HG02840 (cell line): Measurements from ENCODE around the gene RUVBL2.

Source experiments
- ATAC-seq: cut with Tn5 transposase; IDR thresholded peaks from one replicate; pipeline ENCODE4 v1.9.1; 2021; ENCODE audit warnings: mild to moderate bottlenecking, moderate library complexity, moderate number of reproducible peaks; ENCODE audit not compliant: unreplicated experiment, low FRiP score

Gene RUVBL2

DNA sequence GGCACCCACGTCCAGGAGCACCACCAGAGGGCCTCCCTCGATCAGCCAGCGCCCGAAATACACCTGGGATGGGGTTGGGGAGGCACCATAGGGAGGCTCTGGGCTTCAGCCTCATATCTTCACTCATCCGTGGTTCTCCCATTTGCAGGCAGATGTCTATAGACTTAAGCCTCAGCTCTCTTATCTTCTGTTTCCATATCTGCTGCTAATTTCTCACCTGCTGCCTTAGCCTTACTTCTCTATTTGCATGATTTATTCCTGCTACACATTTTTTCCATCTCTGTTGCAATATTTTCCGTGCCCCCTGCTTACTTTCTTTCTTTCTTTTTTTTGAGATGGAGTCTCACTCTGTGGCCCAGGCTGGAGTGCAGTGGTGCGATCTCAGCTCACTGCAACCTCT, 6.4 kb upstream of the RUVBL2 start:
- ATAC-seq: no peak

DNA sequence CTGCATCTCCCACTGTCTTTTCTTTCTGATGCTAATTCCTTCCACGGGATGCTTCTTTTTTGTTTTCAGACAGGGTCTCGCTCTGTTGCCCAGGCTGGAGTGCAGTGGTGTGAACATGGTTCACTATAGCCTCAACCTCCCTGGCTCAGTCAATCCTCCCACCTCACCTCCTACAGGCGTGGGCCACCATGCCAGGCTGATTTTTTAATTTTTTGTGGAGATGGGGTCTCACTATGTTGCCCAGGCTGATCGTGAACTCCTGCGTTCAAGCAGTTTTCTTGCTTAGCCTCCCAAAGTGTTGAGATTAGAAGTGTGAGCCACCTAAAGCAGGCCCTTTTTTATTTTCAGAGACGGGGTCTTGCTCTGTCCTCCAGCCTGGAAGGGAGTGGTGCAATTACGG, 5.4 kb upstream of the RUVBL2 start:
- no peak for ATAC-seq

DNA sequence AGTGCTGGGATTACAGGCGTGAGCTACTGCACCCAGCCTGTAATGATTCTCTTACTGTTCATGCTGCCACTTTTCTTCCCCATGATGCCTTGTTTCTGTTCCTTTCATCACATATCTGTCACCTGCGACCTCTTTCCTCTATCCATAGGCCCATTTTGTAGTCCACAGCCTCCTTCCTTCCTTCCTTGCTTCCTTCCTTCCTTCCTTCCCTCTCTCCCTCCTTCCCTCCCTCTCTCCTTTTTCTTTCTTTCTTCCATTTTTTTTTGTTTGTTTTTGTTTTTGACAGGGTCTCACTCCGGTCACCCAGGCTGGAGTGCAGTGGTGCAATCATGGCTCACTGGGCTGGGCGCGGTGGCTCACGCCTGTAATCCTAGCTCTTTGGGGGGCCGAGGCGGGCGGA, 4.8 kb upstream of the RUVBL2 start:
- ATAC-seq: no peak

DNA sequence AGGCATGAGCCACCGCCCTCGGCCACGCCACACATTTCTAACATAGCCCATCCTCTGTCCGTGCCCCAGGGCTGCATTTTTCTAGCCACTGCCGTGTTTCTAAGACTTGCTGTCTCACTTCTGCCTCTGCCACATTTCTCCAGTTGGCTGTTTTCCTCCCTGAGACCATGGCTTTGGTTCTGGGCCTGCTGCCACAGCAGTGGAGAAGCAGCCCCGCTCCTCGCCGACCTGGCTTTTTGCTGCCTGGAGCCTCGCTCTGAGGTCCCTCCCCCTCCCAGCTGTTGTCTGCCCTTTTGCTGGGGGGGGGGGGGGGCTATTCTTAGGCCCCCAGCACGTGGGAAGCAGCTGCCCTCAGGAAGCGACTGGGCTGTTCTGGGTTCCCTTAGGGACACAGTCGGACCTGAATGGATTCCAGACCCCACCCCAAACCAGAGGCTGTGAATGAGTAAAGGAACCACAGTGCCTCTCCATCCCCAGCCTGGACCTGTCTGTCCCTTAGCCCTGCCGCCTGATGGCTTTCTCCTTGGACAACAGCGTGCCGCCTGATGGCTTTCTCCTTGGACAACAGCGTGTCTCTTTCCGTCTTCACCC, 3.9 kb upstream of the RUVBL2 start:
- no peak for ATAC-seq

DNA sequence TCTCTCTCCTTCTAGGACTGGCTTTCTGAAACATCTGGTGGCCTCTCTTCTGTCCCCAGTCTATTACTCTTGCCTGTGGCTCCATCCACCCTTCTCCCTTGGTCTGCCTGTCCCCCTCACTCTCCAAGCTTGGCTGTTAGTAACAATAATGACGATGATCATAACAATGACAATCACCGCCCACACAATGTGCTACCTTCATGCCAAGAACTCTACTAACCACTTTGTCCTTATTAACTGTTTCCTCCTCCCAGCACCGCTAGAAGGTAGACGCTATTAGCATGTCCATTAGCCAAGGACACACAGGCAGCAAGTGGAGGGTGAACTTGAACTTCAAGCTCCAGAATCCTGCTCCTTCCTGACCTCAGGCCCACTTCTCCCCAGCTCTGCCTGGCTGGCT, 3.3 kb upstream of the RUVBL2 start:
- ATAC-seq: no peak

DNA sequence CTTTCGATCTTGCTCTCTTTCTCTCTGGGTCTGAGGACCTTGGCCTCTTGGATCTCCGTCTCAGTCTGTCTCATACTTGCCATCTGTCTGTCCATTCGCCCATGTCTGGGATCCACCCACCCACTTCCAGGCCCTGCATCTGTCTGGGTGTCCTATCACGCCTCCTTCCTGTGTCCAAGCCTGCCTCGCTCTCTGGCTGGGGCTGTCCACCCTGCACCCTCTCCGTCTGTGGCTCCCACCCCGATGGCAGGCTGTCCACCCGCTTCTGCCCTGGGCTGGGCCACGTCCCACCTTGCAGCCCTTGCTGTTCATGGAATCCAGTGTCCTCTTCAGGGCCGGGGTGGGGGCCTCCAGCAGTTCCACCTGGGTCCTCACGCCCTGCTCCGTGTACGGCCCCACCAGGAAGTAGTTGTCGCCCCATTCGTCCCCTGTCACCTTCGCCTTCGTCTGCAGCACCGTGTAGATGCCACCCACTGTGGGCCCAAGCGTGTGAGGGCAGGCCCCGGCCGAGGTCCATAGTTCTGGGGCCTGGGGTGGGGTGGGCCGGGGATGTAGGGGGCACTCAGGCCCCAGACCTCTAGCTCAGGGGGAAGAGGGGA, 2.6 kb upstream of the RUVBL2 start:
- no peak for ATAC-seq

DNA sequence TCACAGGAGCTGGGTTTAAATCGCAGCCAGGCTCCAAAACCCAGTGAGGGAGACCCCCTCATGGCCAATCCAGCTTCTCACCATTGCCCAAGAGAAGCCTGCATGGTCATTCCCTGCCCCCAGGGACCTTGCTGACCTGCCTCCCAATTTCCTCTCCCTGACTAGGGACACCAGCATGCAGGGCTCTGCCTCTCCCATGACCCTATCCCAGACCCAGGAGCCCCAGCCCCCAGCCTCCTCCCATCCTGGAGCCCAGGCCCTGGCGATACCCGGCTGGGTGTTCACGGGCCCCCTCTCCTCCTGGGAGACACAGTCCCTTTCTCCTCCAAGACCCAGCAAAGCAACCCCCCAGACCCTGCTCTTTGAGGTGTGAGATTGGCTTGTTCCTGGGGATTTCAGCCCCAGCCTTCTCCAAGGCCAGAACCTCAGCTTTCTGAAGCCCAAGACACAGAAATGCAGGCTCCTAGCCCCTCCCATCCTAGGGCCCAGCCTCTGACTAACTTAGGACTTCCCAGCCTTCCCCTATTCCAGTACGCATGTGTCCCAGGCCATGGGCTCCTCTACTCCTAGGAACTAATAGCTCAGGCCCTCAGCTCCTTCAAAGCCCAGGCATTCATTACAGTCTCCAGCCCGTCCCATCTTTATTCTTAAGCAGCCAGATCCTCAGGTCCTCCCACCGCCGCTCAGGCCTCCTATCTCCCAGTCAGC, 1.7 kb upstream of the RUVBL2 start:
- no peak for ATAC-seq

DNA sequence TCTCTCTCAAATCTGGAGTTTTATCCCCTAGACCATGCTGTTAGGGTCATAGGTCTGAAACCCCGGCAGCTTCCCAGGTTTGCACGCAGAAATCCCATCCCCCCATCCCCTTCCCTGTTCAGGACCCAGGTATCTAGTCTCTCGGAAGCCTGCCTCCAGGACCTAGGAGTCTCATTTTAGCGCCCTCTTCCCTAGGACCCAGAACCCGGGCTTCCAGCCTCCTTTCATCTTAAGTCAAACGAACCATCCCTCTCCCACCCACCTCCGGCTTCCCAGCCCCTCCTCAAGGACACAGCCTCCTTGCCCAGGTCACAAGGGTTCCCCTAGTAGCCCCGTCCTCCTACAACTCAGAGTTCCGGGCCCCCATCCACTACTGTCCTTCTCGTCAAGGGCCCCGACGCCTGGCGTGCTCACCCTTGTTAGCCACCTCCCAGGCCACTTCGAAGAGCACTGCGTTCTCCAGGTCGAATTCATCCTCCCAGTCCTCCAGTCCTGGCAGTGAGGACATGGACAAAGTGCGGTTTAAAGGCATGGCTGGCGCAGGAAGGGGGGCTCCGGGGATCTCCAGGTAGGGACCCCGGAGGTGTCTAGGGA, 1.0 kb upstream of the RUVBL2 start:
- ATAC-seq: peak; percentile 8

DNA sequence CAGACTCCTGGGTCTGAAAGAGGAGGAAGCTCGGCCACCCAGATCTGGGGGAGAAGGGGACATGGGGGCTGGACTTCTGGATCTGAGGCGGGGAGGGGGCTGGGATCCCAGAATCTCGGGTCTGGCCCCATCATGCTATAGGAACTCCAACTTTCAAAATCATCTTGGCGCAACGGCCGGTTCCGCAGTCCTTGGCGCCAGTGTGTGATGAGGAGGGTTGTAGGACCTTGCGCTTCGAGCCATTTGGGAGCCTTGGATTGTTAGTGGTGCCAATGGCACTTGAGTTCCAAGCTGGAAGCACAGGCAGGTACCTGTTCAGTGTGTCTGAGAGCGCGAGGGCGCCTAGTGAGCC, 324 bp downstream of the RUVBL2 start:
- no peak for ATAC-seq

DNA sequence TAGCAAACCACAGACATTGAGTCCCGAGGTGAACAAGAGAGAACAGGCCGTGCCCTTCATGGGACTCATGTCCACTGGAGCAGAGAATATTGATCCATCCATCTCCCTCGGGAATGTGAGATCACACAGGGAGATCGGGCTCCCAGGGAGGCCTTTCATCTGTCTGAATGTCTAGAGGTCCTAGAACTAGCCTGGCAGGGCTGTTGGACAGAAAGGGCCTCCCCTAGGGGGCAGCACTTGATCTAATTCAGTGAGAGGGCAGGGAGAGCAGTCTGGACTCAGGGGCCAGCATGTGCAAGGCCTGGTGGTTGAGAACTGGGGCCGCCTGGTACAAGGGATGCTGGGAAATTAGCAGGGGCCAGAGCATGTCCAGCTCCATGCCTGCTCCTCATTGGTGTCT, 4.3 kb downstream of the RUVBL2 start:
- no peak for ATAC-seq

DNA sequence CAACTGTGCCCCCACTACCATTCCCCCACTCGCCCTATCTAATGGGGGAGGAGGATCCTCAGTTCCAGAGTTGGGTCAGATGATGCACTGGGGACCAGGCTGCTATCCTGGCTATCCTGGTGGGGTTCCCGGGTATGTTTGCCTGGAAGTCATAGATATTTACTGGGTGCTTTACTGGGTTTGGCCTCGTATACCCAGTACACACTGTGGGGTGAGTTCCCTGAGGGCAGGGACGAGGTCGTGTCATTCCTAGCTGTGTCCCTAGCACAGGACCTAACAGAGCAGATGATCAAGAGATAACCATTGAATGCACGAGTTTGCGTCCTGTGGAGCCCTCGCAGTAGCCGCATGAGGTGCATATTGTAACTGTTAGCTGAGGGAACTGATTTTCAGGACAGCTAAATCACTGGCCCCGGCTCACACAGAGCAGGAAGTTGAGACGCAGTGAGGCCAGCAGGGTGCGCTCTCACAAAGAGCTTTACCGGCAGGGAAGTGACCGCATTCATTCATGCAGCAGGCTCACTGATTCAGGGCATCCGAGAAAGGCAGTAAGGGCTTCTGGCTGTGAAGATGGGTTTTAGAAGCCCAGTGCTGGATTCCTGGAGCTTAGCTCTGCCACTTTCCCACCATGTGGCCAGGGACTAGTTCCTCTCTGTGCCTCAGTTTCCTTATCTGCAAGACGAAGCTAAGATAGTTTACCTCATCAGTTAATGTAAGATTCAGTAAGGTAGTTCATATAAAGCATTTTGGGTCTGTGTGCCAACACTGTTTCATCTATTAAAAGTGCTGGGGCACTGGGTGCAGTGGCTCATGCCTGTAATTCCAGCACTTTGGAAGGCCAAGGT, 6.0 kb downstream of the RUVBL2 start:
- no peak for ATAC-seq

DNA sequence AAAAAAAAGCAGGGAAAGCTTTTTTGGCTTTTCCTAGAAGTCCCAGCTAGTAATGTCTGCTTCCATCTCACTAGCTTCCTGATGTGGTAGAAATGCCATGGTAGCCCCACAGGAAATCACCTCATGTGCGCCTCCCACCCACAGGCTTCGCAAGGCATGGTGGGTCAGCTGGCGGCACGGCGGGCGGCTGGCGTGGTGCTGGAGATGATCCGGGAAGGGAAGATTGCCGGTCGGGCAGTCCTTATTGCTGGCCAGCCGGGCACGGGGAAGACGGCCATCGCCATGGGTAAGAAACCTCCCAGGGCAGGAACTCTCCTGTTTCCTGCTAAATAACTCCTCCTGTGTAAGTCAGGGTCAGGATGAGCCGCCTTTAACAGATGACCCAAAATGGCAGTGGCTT, 10.4 kb downstream of the RUVBL2 start:
- no peak for ATAC-seq

DNA sequence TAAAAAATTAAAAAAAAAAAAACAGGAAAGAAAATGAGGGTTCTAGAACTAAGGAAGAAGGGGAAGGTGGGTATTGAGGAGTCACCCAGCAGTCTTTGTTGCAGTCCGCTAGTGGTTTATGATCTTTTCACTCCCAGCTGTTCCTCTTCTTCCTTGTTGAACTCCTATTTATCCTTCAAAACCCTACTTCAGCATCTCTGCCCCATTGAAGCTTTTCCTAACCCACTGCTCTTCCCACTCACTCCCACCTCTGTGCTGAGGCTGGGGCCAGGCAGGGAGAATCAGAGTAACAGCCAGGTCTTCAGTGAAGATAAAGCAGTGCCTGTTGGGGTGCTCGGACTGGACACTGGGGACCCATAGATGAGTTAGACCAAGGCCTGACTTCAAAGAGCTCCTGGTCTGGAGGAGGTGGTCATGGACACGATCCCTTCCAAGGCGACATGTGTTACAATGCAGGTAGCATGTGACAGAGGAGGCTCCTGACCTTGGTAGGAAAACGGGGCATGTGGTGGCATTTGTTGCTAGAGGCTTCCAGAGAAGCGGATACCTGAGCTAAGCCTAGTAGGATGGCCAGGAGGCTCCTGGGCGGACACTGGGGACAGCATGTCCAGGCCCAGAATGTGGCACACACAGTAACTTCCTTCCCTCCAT, 11.4 kb downstream of the RUVBL2 start:
- no peak for ATAC-seq

DNA sequence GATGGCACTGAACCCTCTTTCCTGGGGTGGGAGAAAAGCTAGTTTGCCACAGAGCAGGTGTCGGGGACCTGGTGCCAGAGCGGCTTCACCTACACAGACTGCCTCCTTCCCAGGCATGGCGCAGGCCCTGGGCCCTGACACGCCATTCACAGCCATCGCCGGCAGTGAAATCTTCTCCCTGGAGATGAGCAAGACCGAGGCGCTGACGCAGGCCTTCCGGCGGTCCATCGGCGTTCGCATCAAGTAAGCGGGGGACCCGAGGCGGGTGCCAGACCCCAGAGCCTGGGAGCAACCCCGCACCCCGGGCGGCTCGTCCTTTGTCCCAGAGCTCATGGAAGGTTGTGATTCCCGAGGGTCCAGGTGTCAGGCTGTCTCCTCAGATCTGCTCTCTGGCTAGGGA, 13.2 kb downstream of the RUVBL2 start:
- no peak for ATAC-seq

DNA sequence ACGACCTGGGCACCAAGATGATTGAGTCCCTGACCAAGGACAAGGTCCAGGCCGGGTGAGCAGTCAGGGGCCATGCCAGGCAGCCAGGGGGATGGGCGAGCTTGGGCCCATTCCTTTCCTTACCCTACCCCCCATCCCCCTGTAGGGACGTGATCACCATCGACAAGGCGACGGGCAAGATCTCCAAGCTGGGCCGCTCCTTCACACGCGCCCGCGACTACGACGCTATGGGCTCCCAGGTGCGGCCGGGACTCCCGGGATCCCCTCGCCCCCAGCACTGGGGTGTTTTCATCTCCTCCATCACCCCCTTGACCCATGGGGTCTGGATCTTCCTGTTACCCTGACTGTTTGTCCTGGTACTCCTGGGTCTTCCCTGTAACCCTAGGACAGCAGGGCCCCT, 16.1 kb downstream of the RUVBL2 start:
- ATAC-seq: no peak

DNA sequence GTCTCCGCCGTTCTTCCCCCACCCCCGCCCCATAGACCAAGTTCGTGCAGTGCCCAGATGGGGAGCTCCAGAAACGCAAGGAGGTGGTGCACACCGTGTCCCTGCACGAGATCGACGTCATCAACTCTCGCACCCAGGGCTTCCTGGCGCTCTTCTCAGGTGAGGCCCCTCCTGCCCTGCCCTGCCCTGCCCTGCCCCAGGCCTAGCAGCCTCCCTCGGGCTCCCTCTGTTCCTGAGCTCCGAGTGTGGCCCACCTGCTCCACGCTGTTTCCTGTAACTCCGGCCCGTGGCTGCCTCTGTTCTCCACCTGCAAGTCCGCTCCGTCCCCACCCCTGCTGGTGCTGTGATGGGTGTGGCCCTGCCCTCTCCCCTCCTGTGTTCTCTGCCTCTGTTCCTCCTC, 16.8 kb downstream of the RUVBL2 start:
- no peak for ATAC-seq

DNA sequence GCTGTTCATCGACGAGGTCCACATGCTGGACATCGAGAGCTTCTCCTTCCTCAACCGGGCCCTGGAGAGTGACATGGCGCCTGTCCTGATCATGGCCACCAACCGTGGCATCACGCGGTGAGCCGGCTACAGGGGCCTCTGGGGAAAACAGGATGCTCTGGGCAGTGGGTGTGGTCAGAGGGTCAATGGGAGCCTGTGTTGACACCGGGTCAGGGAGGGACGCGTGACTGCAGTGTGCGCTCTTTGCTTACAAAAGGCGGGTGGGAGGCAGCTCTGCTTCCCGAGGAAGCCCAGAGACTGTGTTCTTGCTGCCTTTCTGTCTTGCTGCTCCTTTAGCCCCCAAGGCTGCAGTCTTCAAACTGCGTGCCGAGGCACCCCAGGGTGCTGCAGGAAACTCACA, 17.5 kb downstream of the RUVBL2 start:
- no peak for ATAC-seq

DNA sequence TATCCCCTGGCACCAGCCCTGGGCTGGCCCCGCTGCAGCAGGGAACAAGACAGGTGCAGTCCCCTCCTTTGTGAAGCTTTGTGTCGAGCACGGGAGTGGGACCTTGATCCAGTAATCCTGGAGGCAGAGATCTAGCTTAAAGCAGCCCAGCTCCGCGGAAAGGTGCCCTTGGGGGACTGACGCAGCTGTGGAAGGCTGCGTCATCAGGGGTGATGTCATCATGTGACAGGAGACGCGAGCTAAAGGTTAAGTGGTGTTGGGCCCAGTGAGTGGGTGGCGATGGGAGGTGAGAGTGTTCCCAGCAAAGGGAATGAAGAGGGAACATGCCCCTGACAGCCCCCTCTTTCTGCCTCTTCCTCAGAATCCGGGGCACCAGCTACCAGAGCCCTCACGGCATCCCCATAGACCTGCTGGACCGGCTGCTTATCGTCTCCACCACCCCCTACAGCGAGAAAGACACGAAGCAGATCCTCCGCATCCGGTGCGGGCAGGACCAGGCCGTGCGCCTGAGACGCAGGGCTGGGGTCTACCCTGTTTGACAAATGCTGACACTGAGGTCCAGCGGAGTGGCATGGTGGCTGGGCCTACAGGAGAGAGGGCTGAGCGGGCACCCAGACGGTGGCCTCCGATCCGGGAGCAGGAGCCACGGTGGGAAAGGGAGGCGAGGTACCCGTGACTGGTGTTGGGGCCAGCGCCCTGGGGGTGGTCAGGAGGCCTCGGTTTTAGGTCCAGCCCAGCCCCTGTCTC, 20.6 kb downstream of the RUVBL2 start:
- no peak for ATAC-seq

DNA sequence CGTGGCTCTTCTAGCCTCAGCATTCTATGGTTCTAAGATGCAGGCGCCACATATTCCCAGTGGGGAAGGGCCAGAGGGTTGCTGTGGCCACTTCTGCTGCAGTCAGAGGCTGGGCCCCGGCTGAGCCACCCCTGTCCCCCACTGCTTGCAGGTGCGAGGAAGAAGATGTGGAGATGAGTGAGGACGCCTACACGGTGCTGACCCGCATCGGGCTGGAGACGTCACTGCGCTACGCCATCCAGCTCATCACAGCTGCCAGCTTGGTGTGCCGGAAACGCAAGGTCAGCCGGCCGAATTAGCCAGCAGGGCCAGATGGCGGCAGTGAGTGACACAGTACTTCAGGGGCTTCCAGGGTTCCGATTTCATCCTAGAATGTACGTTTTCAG, 21.2 kb downstream of the RUVBL2 start:
- no peak for ATAC-seq
